HUES64 (cell line): Measurements from ENCODE around the gene SND1.

Source experiments
- H3K27ac ChIP-seq: 2 replicates; pipeline ENCODE4 v1.7.0; 2013; ENCODE audit warnings: low read depth, low read length, inconsistent platforms
- H3K27me3 ChIP-seq: 2 replicates; pipeline ENCODE4 v1.6.1; 2013; ENCODE audit warnings: mild to moderate bottlenecking, low read length; ENCODE audit not compliant: insufficient read depth
- H3K36me3 ChIP-seq: 2 replicates; pipeline ENCODE4 v1.6.1; 2013; ENCODE audit warnings: mild to moderate bottlenecking, low read length; ENCODE audit not compliant: insufficient read depth
- H3K4me1 ChIP-seq: 2 replicates; pipeline ENCODE4 v1.6.1; 2013; ENCODE audit warnings: mild to moderate bottlenecking, low read length, moderate library complexity; ENCODE audit not compliant: insufficient read depth
- H3K4me3 ChIP-seq: 2 replicates; pipeline ENCODE4 v1.5.1; 2013; ENCODE audit warnings: mild to moderate bottlenecking, low read length, moderate library complexity
- H3K9ac ChIP-seq: 2 replicates; pipeline ENCODE4 v1.6.1; 2013; ENCODE audit warnings: mild to moderate bottlenecking, low read depth, low read length
- H3K9me3 ChIP-seq: 2 replicates; pipeline ENCODE4 v1.6.1; 2013; ENCODE audit warnings: low read depth, low read length; ENCODE audit not compliant: insufficient read depth
- WGBS: fragments of 150-250, 120-280 bp; methylation state at CpG from one replicate; pipeline ENCODE4 v1.1.7; 2013; ENCODE audit warnings: missing lambda C conversion rate; 5-methylcytosine and 5-hydroxymethylcytosine counted together

The SND1 gene

GRCh38 chr7:127858091-127858914 is 206.3 kb downstream of the SND1 start:
- WGBS, result 96% methylated on average over 14 of the region's 14 CpGs
- Histone ChIP-seq H3K4me1 (peaks cover 20% of the 10 kb centered on the region), H3K9ac (no peak overlapping the region), H3K4me3 (no peak overlapping the region), H3K36me3 (no peaks in the 10 kb centered on the region), H3K9me3 (no peaks in the 10 kb centered on the region), H3K27me3 (no peaks in the 10 kb centered on the region), H3K27ac (no peak overlapping the region)

GRCh38 chr7:127858915-127859189 is 206.9 kb downstream of the SND1 start:
- H3K4me1 ChIP-seq, result peaks cover 20% of the 10 kb centered on the region
- no peak overlapping the region for H3K9ac ChIP-seq
- H3K9me3 ChIP-seq, result no peaks in the 10 kb centered on the region
- H3K27me3 ChIP-seq, result no peaks in the 10 kb centered on the region
- no peak overlapping the region for H3K4me3 ChIP-seq
- no peaks in the 10 kb centered on the region for H3K36me3 ChIP-seq
- 88% methylated on average over 1 of the region's 1 CpG for WGBS
- no peak overlapping the region for H3K27ac ChIP-seq

GRCh38 chr7:127859330-127859729 is 207.3 kb downstream of the SND1 start:
- H3K27ac ChIP-seq, result no peak overlapping the region
- no peaks in the 10 kb centered on the region for H3K9me3 ChIP-seq
- no peaks in the 10 kb centered on the region for H3K27me3 ChIP-seq
- no peak overlapping the region for H3K9ac ChIP-seq
- H3K4me3 ChIP-seq, result no peak overlapping the region
- no peaks in the 10 kb centered on the region for H3K36me3 ChIP-seq
- peaks cover 20% of the 10 kb centered on the region for H3K4me1 ChIP-seq
- WGBS, result 0% methylated on average over 1 of the region's 1 CpG

GRCh38 chr7:127862525-127862924 is 210.5 kb downstream of the SND1 start:
- Histone ChIP-seq H3K36me3 (peaks cover 2% of the 10 kb centered on the region; the same call in 1 of the 2 replicates), H3K9ac (no peak overlapping the region), H3K4me3 (no peak overlapping the region), H3K9me3 (no peaks in the 10 kb centered on the region), H3K4me1 (peaks cover 8% of the 10 kb centered on the region), H3K27me3 (no peaks in the 10 kb centered on the region), H3K27ac (no peak overlapping the region)
- WGBS, result 96% methylated on average over 5 of the region's 5 CpGs

- H3K36me3 ChIP-seq, result peaks cover 2% of the 10 kb centered on the region; the same call in 1 of the 2 replicates
- 93% methylated on average over 3 of the region's 3 CpGs for WGBS
- H3K27me3 ChIP-seq, result no peaks in the 10 kb centered on the region
- no peak overlapping the region for H3K27ac ChIP-seq
- H3K9ac ChIP-seq, result no peak overlapping the region
- no peak overlapping the region for H3K4me3 ChIP-seq
- H3K9me3 ChIP-seq, result no peaks in the 10 kb centered on the region
- peaks cover 8% of the 10 kb centered on the region for H3K4me1 ChIP-seq
Observed at GRCh38 chr7:127863082-127863481, 211.1 kb downstream of the SND1 start.

GRCh38 chr7:127865466-127865865 is 213.5 kb downstream of the SND1 start:
- 83% methylated on average over 1 of the region's 1 CpG for WGBS
- Histone ChIP-seq H3K9ac (no peak overlapping the region), H3K36me3 (peaks cover 2% of the 10 kb centered on the region; the same call in 1 of the 2 replicates), H3K9me3 (no peaks in the 10 kb centered on the region), H3K4me3 (no peak overlapping the region), H3K27ac (no peak overlapping the region), H3K27me3 (no peaks in the 10 kb centered on the region), H3K4me1 (peaks cover 8% of the 10 kb centered on the region)

GRCh38 chr7:127870231-127870907 is 218.4 kb downstream of the SND1 start:
- Histone ChIP-seq H3K36me3 (no peaks in the 10 kb centered on the region; the same call in 1 of the 2 replicates), H3K27ac (no peak overlapping the region), H3K9me3 (no peaks in the 10 kb centered on the region), H3K9ac (no peak overlapping the region), H3K4me3 (no peak overlapping the region), H3K27me3 (no peaks in the 10 kb centered on the region), H3K4me1 (peaks cover 8% of the 10 kb centered on the region)
- WGBS, result 94% methylated on average over 5 of the region's 6 CpGs

GRCh38 chr7:127871226-127871625 is 219.2 kb downstream of the SND1 start:
- Histone ChIP-seq H3K4me1 (peaks cover 4% of the 10 kb centered on the region; the same call in 1 of the 2 replicates), H3K9me3 (no peaks in the 10 kb centered on the region), H3K4me3 (no peak overlapping the region), H3K36me3 (no peaks in the 10 kb centered on the region; the same call in 1 of the 2 replicates), H3K9ac (no peak overlapping the region), H3K27me3 (no peaks in the 10 kb centered on the region), H3K27ac (no peak overlapping the region)
- WGBS, result 100% methylated on average over 3 of the region's 3 CpGs

- Histone ChIP-seq H3K27ac (no peak overlapping the region), H3K9ac (no peak overlapping the region), H3K9me3 (no peaks in the 10 kb centered on the region), H3K27me3 (no peaks in the 10 kb centered on the region), H3K36me3 (no peaks in the 10 kb centered on the region), H3K4me1 (no peaks in the 10 kb centered on the region; the same call in 1 of the 2 replicates), H3K4me3 (no peak overlapping the region)
- 100% methylated on average over 1 of the region's 1 CpG for WGBS
Observed at GRCh38 chr7:127872122-127872521, 220.1 kb downstream of the SND1 start.

- 95% methylated on average over 2 of the region's 3 CpGs for WGBS
- no peak overlapping the region for H3K4me3 ChIP-seq
Observed at GRCh38 chr7:127873151-127873550, 221.2 kb downstream of the SND1 start.

GRCh38 chr7:127873715-127874636 is 222.0 kb downstream of the SND1 start:
- H3K9ac ChIP-seq, result no peak overlapping the region
- 82% methylated on average over 2 of the region's 3 CpGs for WGBS
- no peaks in the 10 kb centered on the region; the same call in 1 of the 2 replicates for H3K4me1 ChIP-seq
- H3K36me3 ChIP-seq, result no peaks in the 10 kb centered on the region
- H3K27ac ChIP-seq, result no peak overlapping the region
- no peak overlapping the region for H3K4me3 ChIP-seq
- no peaks in the 10 kb centered on the region for H3K27me3 ChIP-seq
- H3K9me3 ChIP-seq, result no peaks in the 10 kb centered on the region

More at GRCh38 chr7:127873151-127873550, 221.2 kb downstream of the SND1 start:
- no peak overlapping the region for H3K9ac ChIP-seq
- H3K36me3 ChIP-seq, result no peaks in the 10 kb centered on the region
- no peaks in the 10 kb centered on the region for H3K9me3 ChIP-seq
- H3K27ac ChIP-seq, result no peak overlapping the region
- H3K4me1 ChIP-seq, result no peaks in the 10 kb centered on the region; the same call in 1 of the 2 replicates
- no peaks in the 10 kb centered on the region for H3K27me3 ChIP-seq
